Thyroid gland (tissue), 4 donors: ENCODE measurements around the gene LSM5.

Experiments
- CTCF ChIP-seq, 6 experiments: fragments of 200-600 bp in 3 of 6; fragments of 450-650 bp in 3 of 6; sonication (generic) in 3 of 6; IDR thresholded peaks; one replicate each; pipeline ENCODE4 v1.5.1; 2016 to 2019; ENCODE audit warnings: antibody characterized with exemption in 6 of 6, mild to moderate bottlenecking in 2 of 6, inconsistent platforms in 1 of 6, moderate library complexity in 1 of 6
- POLR2A ChIP-seq, 2 donors: fragments of 450-650 bp; IDR thresholded peaks; one replicate each; pipeline ENCODE4 v1.6.1; 2017; ENCODE audit warnings: antibody characterized with exemption in 2 of 2, mild to moderate bottlenecking in 2 of 2, moderate library complexity in 1 of 2

- TF ChIP-seq POLR2A (IDR thresholded peaks at IDR 0.05) (no peak), CTCF (IDR thresholded peaks at IDR 0.05) (no peak)
These were observed 27.7 kb downstream of the LSM5 start for GRCh38 chr7:32462451-32462850.
